ENCODE results near the gene ZNF672. TPM values are rescaled to one million over a fixed set of nuclear protein-coding genes. Genes with fewer than 3 reads are reported as not detected.

ZNF672 gene
- total RNA-seq: 19.6 and 22.9 TPM in 2 replicates

DNA sequence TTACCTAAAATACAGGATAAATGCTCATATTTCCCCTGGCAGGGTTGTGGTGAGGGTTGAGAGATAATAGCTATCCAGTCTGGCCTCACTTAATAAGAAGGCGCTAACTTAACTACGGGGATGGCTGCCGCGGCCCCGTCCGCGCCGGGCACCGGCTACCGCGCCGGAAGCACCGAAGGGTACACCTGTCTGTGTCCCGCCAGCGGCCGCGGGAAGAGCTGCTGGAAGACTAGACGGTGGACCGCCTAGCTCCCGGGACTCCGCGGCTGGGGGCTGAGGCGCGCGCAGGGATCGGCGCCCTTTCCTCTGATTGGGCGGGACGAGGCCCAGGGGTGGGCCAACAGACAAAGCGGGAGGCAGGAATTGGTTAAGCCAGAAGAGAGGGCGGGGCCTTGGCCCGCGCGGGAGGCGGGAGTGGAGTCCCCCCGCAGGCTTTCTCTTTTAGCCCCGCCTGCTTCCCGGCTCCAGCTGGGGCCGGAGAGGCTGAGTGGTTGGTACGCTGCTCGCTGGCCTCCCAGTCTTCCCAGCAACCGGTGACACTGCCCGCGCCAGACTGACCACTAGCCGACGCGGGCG is at the start of gene ZNF672:
Gene ZNF672, plus strand, starts transcription at position 444 of the 576 bp plus-strand sequence. CDS start 9,051 bp downstream, outside the sequence.

DNA sequence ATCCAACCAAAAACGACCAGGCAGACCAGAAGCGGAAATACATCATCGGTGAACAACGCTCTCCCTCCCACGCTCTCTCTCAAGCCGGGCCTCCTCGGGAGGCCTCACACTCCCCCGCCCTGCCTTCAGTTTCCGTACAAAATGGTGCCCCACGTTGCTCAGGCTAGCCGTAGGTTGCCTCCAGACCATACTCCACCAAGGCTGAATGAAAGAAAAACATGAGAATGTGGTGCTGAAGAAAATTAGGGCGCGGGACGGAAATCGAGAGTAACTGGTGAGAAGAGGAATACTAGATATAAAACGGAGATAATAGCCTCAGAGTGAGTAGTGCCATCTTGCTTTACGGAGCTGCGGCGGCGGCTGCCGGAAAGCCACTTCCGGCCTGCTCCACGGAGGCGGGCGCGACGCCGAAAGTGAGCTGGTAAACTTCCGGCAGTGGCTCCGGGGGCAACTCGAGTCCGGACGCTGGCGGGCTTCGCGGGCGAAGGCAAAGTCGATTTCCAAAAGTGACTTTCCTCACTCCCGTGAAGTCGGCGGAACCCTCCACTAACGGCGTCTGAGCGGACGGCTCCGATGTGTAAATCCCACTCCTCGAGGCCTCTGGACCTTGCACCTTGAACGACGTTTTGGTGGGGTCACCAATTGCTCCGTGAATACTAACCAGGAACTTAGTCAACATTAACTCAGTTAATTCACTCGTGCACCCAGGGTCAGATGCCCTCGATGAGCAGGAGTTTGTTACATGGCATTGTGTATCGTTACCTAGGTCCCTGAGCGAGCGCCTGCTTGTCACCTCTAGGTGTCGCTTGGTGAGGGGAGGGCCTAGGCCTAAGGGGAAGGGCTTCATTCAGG is 11.9 kb upstream of the ZNF672 start, which contains the start of gene SH3BP5L:
Gene SH3BP5L, minus strand, starts transcription at position 7 of the 852 bp plus-strand sequence. CDS start 980 bp downstream, outside the sequence.

DNA sequence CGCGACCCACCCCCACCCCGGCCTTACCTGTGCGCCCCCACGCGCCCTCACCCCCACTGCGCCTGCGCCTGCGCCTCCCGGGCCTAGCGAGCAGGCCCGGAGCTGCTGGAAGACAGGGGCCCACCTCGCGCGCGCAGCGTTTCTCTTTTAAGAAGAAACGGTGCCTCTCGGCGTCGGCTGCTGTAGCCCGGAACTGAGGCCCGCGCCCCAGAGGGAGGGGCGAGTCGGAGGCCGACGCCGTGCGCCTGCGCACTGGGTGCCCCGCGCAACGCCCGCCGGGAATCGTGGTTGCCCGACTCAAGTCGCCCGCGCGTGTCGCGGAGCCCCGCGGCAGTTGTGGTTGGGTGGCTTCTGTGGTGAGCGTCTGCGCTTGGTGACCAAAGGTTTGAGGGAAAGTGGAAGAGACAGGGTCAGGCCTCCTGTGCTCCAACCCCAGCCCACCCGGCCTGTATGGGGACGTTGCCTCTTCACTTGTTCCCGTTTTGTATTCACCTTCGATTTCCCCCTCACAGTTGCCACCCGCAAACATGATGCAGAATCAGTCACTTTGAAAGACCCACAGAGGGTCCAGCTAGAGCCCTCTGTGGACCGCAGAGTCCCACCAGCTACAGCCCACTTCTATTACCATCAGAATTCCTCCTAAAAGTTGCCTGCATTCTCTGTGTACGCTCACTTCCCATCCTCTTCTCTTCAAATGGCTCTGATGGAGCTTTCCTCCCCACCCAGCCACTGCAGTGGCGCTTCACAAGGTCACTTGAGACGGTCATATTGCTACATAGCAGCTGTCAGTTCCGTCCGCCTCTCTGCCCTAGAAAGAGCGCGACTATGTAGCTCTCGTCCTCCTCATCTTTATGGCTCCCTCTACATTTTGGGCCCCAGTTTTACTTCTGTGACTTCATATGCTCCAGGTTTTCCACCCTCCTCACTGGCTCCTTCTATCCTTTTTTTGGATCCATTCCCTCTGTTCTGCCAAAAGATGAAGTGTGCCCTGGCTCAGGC is 21.2 kb downstream of the ZNF672 start, which contains the start of gene ZNF692:
Gene ZNF692, minus strand, starts transcription at position 195 of the 999 bp plus-strand sequence. CDS start 776 bp downstream, outside the sequence.

Other genes starting within 250 kb of the ZNF672 start
- gene OR2T10, start 240.5 kb upstream of the ZNF672 start, total RNA-seq: not detected in 2 replicates
- gene OR2T11, start 203.1 kb upstream of the ZNF672 start, total RNA-seq: not detected in 2 replicates
- not detected in 2 replicates for gene OR2T35, start 192.9 kb upstream of the ZNF672 start, total RNA-seq
- not detected in 2 replicates for gene OR2T27, start 182.7 kb upstream of the ZNF672 start, total RNA-seq
- not detected in 2 replicates for gene OR14I1, start 135.5 kb upstream of the ZNF672 start, total RNA-seq
- gene LYPD8, start 82.5 kb upstream of the ZNF672 start, total RNA-seq: 0.10 TPM in 1 of 2 replicates, not detected in the other
- gene SH3BP5L, start 12.3 kb upstream of the ZNF672 start, total RNA-seq: 38.1 and 40.5 TPM in 2 replicates
- gene ZNF692, start 20.9 kb downstream of the ZNF672 start, total RNA-seq: 12.3 and 28.2 TPM in 2 replicates
- 7.2 and 9.0 TPM in 2 replicates for gene PGBD2, start 68.0 kb downstream of the ZNF672 start, total RNA-seq